HepG2 (cell line): Measurements from ENCODE around the gene SGCE. TPM values are rescaled to one million over a fixed set of nuclear protein-coding genes. Genes with fewer than 3 reads are reported as not detected.

Source experiments
- ATAC-seq: fragments of 200-7000 bp; cut with Tn5 transposase; 3 replicates; pipeline ENCODE4 v1.9.1; 2020; ENCODE audit warnings: mild to moderate bottlenecking, moderate library complexity
- BruUV-seq: library from RNA; stranded (reverse); fragments of 400-500 nt; replicated peaks from 2 replicates; lab custom pipeline; 2021; lab: Mats Ljungman, UMichigan
- CTCF ChIA-PET: fragments of 300-600 bp; formaldehyde crosslinking; extraction: SDS; loops from one replicate; lab custom pipeline; 2021; ENCODE audit warnings: low total read pairs, inconsistent platforms, low intra/inter-chr PET ratio; lab: Yijun Ruan, JAX
- POLR2A ChIA-PET: fragments of 350-600 bp; sonication (Branson Sonifier 250); formaldehyde crosslinking; loops from one replicate; lab custom pipeline; 2020; ENCODE audit warnings: antibody characterized with exemption, inconsistent platforms; lab: Yijun Ruan, JAX
- DNase-seq: peaks from one replicate; pipeline ENCODE4 v3.0.0-alpha.2; 2015; ENCODE audit warnings: low spot score
- FAIRE-seq: peaks from 3 replicates; lab custom pipeline; 2011; peaks lifted over from hg19 to GRCh38; lab: Jason Lieb, UNC
- H2AFZ ChIP-seq: one replicate; pipeline ENCODE4 v1.6.1; 2011; ENCODE audit warnings: low read length, inconsistent platforms
- H3K27ac ChIP-seq: fragments of 300-600 bp; 3 replicates; pipeline ENCODE4 v1.8.0; 2011; ENCODE audit warnings: mixed run types, mild to moderate bottlenecking, mixed read lengths, low read length, inconsistent platforms; ENCODE audit not compliant: insufficient read depth; ENCODE audit errors: extremely low read length
- H3K27me3 ChIP-seq, 2 experiments: fragments of 200-600 bp in 1 of 2; 2 replicates in 1 of 2; 3 replicates in 1 of 2; pipeline versions ENCODE4 v1.6.0 to v1.8.0; 2011; ENCODE audit warnings: low read length in 2 of 2, mild to moderate bottlenecking in 2 of 2, moderate library complexity in 2 of 2, inconsistent platforms in 1 of 2; ENCODE audit not compliant: insufficient read depth in 2 of 2, control insufficient read depth in 1 of 2
- H3K36me3 ChIP-seq, 2 experiments: fragments of 200-600 bp in 1 of 2; replicated peaks in 1 of 2; 2 replicates in 1 of 2; 3 replicates in 1 of 2; pipeline versions ENCODE4 v1.5.1 to v1.8.0; 2011; ENCODE audit warnings: low read length in 2 of 2, inconsistent platforms in 1 of 2; ENCODE audit not compliant: insufficient read depth in 2 of 2, control insufficient read depth in 1 of 2
- H3K4me1 ChIP-seq: 2 replicates; pipeline ENCODE4 v1.5.1; 2012; ENCODE audit warnings: low read length, inconsistent platforms; ENCODE audit not compliant: insufficient read depth
- H3K4me2 ChIP-seq: 2 replicates; pipeline ENCODE4 v1.6.0; 2011; ENCODE audit warnings: low read depth, low read length, inconsistent platforms
- H3K4me3 ChIP-seq, 3 experiments: fragments of 200-600 bp in 1 of 3; sonication (generic), shearing (Covaris generic) in 1 of 3; replicated peaks in 1 of 3; 2 replicates each; pipeline ENCODE4 v1.5.1; 2011 to 2016; ENCODE audit warnings: low read length in 3 of 3, inconsistent platforms in 2 of 3, low read depth in 2 of 3, mild to moderate bottlenecking in 2 of 3, control low read depth in 1 of 3, mixed read lengths in 1 of 3; ENCODE audit not compliant: insufficient read depth in 1 of 3
- H3K79me2 ChIP-seq: one replicate; pipeline ENCODE4 v1.6.1; 2011; ENCODE audit warnings: low read length, inconsistent platforms; ENCODE audit not compliant: insufficient read depth
- H3K9ac ChIP-seq: 2 replicates; pipeline ENCODE4 v1.6.0; 2011; ENCODE audit warnings: mild to moderate bottlenecking, low read depth, low read length, inconsistent platforms; ENCODE audit not compliant: insufficient read depth
- H3K9me3 ChIP-seq: 2 replicates; pipeline ENCODE4 v1.5.1; 2012; ENCODE audit warnings: mild to moderate bottlenecking, low read length
- H4K20me1 ChIP-seq: 2 replicates; pipeline ENCODE4 v1.6.0; 2011; ENCODE audit warnings: inconsistent platforms, mild to moderate bottlenecking, low read length, moderate library complexity; ENCODE audit not compliant: insufficient read depth
- AFF4 ChIP-seq: sonication (generic); formaldehyde crosslinking; IDR thresholded peaks from 2 replicates; pipeline ENCODE4 v1.4.0; 2020; ENCODE audit warnings: missing genetic modification reagents
- KIAA2018 ChIP-seq: sonication (generic); formaldehyde crosslinking; IDR thresholded peaks from 2 replicates; pipeline ENCODE4 v1.5.0; 2020; ENCODE audit warnings: mild to moderate bottlenecking, missing genetic modification reagents, borderline replicate concordance
- MATR3 ChIP-seq: sonication (generic); formaldehyde crosslinking; IDR thresholded peaks from 2 replicates; pipeline ENCODE4 v1.4.0; 2020; ENCODE audit warnings: missing genetic modification reagents
- PLSCR1 ChIP-seq: sonication (generic); formaldehyde crosslinking; IDR thresholded peaks from 2 replicates; pipeline ENCODE4 v1.5.0; 2020; ENCODE audit warnings: missing genetic modification reagents, mild to moderate bottlenecking, borderline replicate concordance
- SAP130 ChIP-seq: IDR thresholded peaks from 2 replicates; pipeline ENCODE4 v1.6.1; 2016; ENCODE audit warnings: low read depth
- SIX1 ChIP-seq: sonication (generic); formaldehyde crosslinking; IDR thresholded peaks from 2 replicates; pipeline ENCODE4 v1.4.0; 2020; ENCODE audit warnings: missing genetic modification reagents, borderline replicate concordance
- XBP1 ChIP-seq: sonication (generic); formaldehyde crosslinking; IDR thresholded peaks from 2 replicates; pipeline ENCODE4 v1.5.0; 2020; ENCODE audit warnings: missing genetic modification reagents
- ZNF468 ChIP-seq: sonication (generic); formaldehyde crosslinking; IDR thresholded peaks from 2 replicates; pipeline ENCODE4 v1.8.0; 2022; ENCODE audit warnings: mild to moderate bottlenecking, moderate library complexity, missing genetic modification reagents
- ZNF503 ChIP-seq: sonication (generic); formaldehyde crosslinking; IDR thresholded peaks from 2 replicates; pipeline ENCODE4 v1.4.0; 2020; ENCODE audit warnings: missing genetic modification reagents
- WGBS: methylation state at CpG from one replicate; pipeline ENCODE4 v1.1.6; 2017; ENCODE audit warnings: low lambda C conversion rate; 5-methylcytosine and 5-hydroxymethylcytosine counted together
- in situ Hi-C: cut with HindIII; loops from 2 replicates; pipeline ENCODE4 v1.10.0; 2017; ENCODE audit warnings: low pct_unique_long_range_greater_than_20kb; ENCODE audit not compliant: extremely low pct_ligation_motif_present
- intact Hi-C: fragments of 100-400 bp; cut with micrococcal nuclease; formaldehyde crosslinking; loops from one replicate; pipeline ENCODE4 v1.10.0; 2022; ENCODE audit not compliant: unreplicated experiment
- polyA plus RNA-seq, 8 experiments: library from polyadenylated mRNA; depleted of rRNA in 3 of 8; stranded (reverse) in 7 of 8; unstranded in 1 of 8; fragments of >200 nt; fragmentation: Illumina TruSeq in 4 of 8; extraction: Trizol in 4 of 8; gene quantifications; 2 replicates each; pipeline versions ENCODE4 v1.2.1 to v1.2.3, GENCODE V29; 2011 to 2016; ENCODE audit warnings: low read depth in 4 of 8, missing spikeins in 1 of 8, mixed read lengths in 1 of 8; ENCODE audit not compliant: insufficient read depth in 1 of 8
- total RNA-seq, 5 experiments: library from RNA; depleted of rRNA; stranded (reverse); fragments of >200 nt; fragmentation: Illumina TruSeq; extraction: Trizol; gene quantifications; 2 replicates each; pipeline ENCODE4 v1.2.3, GENCODE V29; 2016; ENCODE audit warnings: low read depth in 1 of 5

Gene SGCE
- total and polyA plus RNA-seq, 2 of the 13 experiments (the other 11 are each of a cell fraction or from before 2014, with no cell fraction given) = 52.3 to 71.1 TPM

GRCh38 chr7:94654783-94655125, 1.2 kb downstream of the SGCE start:
- FAIRE-seq = no peak
- ChIA-PET CTCF (no interaction called here), POLR2A (interaction anchor here (0.9 to 4.4 kb wide), 10 partner anchors 10 to 254 kb away, joined by 3 to 36 read pairs (median 9); partner anchors contain the start of gene CASD1)
- in situ Hi-C loops = no loop called here
- 62% methylated on average over 11 of the region's 11 CpGs for WGBS
- Histone ChIP-seq H3K27me3 (no peaks in the 10 kb centered on the region), H3K36me3 (no peaks in the 10 kb centered on the region), H3K9me3 (no peaks in the 10 kb centered on the region), H3K4me2 (peak overlapping the region; percentile 65), H3K79me2 (peaks cover 87% of the 10 kb centered on the region), H3K27ac (peak overlapping the region; percentile 78), H4K20me1 (peaks cover 11% of the 10 kb centered on the region), H3K4me3 (peak overlapping the region; percentile 57 to 85 (median 77)), H3K9ac (peak overlapping the region; percentile 85), H2AFZ (no peak overlapping the region), H3K4me1 (peaks cover 38% of the 10 kb centered on the region)
- ATAC-seq = no peak
- BruUV-seq = no TSS peak
- intact Hi-C loops = loop anchor here (1.0 to 5.0 kb wide), 5 partner anchors 33 to 548 kb away; partner anchors contain the start of gene PPP1R9A
- DNase-seq = no peak
- TF ChIP-seq MATR3 (CRISPR knock-in tag) (no peak), ZNF468 (CRISPR knock-in tag) (no peak), SIX1 (no peak), ZNF503 (CRISPR knock-in tag) (no peak), PLSCR1 (no peak), AFF4 (CRISPR knock-in tag) (0 out of 2 replicates have a peak, but pooled peaks have one; percentile 23), XBP1 (CRISPR knock-in tag) (no peak), SAP130 (CRISPR knock-in tag) (peak; percentile 12; the same call in 1 of the 2 replicates), KIAA2018 (CRISPR knock-in tag) (no peak)
